HG03575 (cell line): Measurements from ENCODE around the gene EML1.

Experiments
- ATAC-seq: cut with Tn5 transposase; IDR thresholded peaks from one replicate; pipeline ENCODE4 v1.9.1; 2021; ENCODE audit not compliant: unreplicated experiment, insufficient number of reproducible peaks, low FRiP score; ENCODE audit errors: extremely low read depth

Gene EML1

GRCh38 chr14:99774556-99775307 lies 18.5 kb upstream of the EML1 start:
- no peak for ATAC-seq

GRCh38 chr14:99775351-99775750 lies 17.9 kb upstream of the EML1 start:
- no peak for ATAC-seq

DNA sequence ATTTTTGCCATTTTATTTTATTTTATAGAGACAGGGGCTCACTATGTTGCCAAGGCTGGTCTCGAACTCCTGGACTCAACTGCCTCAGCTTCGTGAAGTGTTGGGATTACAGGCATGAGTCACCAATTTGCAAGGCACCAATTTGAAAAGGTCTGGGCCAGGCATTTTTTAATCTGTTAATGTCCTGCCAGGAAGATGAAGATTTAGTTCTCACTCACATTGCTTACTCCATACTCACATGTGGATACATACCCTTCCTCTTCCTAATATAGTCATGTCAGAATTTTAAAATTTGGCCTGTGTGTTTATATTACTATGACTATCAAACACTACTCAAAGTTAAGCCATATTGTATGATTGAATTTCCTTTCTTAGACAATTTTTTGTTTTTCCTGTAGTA lies 15.3 kb upstream of the EML1 start:
- no peak for ATAC-seq

GRCh38 chr14:99779751-99780150 lies 13.5 kb upstream of the EML1 start:
- no peak for ATAC-seq

DNA sequence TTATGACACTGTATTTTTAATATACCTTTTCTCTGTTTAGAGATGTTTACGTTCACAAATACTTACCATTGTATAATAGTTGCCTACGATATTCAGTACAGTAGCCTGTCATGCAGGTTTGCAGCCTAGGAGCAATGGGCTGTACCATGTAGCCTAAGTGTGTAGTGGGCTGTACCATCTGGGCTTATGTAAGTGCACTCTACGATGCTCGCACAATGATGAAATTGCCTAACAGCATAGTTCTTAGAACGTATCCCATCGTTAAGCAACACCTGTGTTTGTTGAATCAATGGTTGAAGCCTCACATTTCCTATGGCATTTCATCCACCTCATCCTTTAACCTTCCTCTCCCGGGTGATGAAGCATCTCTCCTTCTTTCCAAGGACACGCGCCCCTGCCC lies 12.5 kb upstream of the EML1 start:
- ATAC-seq: no peak

DNA sequence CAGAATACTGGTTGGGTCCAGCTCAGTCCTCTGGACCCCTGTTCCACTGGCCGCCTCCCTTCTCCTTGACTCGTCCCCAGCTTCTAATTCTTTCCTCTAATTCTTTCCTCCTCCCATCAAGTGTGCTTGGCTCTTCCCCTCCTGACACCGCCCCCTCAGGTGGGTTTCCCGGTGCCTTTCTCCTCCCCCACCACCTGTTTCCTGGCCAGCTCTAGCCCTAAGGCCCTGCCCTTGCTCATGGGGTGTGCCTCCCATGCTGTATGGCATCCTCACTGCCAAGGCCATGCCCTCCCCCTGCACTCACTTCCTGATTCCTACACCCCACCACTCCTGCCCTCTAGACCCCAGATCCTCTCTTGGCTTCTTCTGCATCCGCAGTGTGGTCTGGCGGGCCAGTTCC lies 12.1 kb upstream of the EML1 start:
- ATAC-seq: no peak

- no peak for ATAC-seq
Observed at GRCh38 chr14:99781853-99782610, 11.2 kb upstream of the EML1 start.

GRCh38 chr14:99784508-99784907 lies 8.7 kb upstream of the EML1 start:
- no peak for ATAC-seq

GRCh38 chr14:99785426-99785825 lies 7.8 kb upstream of the EML1 start:
- ATAC-seq: no peak

DNA sequence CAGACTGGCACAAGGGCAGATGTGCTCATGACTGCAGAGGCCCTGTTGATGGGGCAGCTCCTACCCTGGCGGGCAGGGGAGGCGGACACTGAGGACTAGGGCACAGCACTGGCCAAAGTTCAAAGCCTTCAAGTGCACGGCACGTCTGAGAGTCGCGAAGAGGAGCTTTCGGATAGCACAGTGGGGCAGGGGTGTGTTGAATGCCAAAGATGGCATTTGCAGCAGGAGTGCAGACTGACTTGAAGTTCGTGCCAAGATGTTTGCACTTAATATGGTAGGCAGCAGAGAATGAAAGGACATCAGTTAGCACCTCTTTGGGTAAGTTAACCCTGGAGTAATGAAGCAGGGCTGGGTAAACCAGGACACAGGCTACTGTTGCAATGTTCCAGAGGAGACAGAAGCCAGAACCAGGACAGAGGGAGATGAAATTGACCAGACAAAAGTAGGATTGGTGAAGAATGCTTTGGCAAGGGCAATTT lies 6.7 kb upstream of the EML1 start:
- no peak for ATAC-seq

GRCh38 chr14:99788713-99789112 lies 4.5 kb upstream of the EML1 start:
- no peak for ATAC-seq

- no peak for ATAC-seq
Observed at GRCh38 chr14:99789581-99789980, 3.6 kb upstream of the EML1 start.

DNA sequence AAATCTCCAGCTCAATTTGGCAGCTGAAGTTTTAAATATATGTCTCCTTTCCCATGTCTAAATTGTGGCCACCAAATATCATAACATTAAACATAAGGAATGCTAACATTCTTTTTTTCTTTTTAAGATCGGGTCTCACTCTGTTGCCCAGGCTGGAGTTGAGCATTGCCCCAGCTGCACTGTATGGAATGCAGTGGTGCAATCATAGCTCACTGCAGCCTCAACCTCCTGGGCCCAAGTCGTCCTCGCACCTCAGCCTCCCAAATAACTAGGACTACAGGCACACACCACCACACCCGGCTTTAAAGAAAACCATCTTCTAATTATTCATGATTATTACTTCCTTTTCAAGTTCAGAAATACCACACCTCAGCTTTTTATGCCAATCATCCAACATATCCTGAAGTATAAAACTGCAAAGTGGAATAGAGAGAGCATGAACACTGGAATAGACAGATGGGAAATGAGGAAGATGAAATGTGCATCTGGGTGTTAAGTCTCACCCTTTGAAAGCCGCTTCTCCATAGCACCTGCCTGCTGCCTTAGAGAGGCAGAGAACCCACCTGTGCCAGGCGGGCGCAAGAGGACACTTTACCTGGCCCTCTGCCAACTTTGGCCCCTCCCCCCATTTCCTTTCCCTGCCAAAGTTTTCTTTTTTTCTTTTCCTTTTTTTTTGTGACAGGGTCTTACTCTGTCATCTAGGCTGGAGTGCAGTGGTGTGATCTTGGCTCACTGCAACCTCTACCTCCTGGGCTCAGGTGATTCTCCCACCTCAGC lies 2.8 kb upstream of the EML1 start:
- no peak for ATAC-seq

GRCh38 chr14:99790978-99791376 lies 2.2 kb upstream of the EML1 start:
- ATAC-seq: no peak

DNA sequence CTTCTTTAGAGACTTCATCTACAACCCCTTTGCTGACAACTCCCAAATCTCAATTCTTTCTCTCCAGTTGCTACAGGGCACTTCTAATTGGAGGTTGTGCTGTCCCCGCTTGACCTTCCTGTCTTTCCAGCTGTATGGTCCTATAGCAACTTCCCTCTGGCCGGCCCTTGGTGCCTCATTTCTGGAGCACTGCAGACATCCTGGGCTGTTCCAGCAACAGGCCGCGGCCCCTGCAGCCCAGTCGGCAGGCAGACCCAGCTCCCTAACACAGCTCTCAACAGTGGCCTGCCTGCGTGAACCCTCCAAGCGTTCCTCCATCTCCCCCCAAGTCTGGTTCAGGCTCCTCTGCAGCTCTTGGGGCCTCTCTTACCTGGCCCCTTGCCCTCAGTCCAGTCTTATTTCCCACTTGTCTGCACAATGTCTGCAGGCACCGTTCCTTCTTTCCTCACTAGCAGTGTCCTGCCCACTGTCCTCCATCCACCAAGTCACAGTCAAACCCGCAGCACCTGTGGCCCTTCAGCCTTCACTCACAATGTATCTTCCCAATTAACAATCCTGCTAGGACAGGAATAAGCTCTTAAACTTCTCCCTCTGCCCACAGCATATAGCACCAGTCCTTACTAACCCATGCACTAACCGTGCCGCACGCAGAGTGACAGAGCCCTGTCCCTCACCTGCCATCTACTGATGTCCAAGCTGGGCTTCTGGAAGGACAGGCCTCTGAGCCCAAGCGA lies 1.6 kb upstream of the EML1 start:
- ATAC-seq: no peak

GRCh38 chr14:99792210-99792535 lies 1.0 kb upstream of the EML1 start:
- no peak for ATAC-seq

GRCh38 chr14:99792551-99793212 lies 531 bp upstream of the EML1 start:
- ATAC-seq: no peak

GRCh38 chr14:99794151-99794780 lies 1.1 kb downstream of the EML1 start:
- no peak for ATAC-seq
